ENCODE data around the gene FAM76A.

GRCh38 chr1:27719286-27720251 is 6.2 kb upstream of the FAM76A start:
- TF ChIP-seq CTCF (IDR thresholded peaks at IDR 0.05) (no peak), POLR2A (IDR thresholded peaks at IDR 0.05) (no peak), EP300 (IDR thresholded peaks at IDR 0.05) (no peak)

All from upper lobe of left lung (tissue), 4 donors.